ENCODE measurements around the gene ZNFX1. TPM values are rescaled to one million over a fixed set of nuclear protein-coding genes. Genes with fewer than 3 reads are reported as not detected.

ZNFX1 gene
- total RNA-seq, 5 donors from 2014 or later (not counting 1 experiment from before 2014, with no cell fraction given), result 53.8 to 72.2 (median 64.7) TPM

- ChIA-PET POLR2A (no interaction called here), CTCF (interaction anchor here in 1 of 2 donors (0.6 kb wide), 1 partner anchor 37 kb away, joined by 3 read pairs; no protein-coding TSS in a partner anchor)
- no peak for DNase-seq
- no peak for ATAC-seq (replicated peaks in 1 of 4)
- Histone ChIP-seq H3K27ac (ENCODE audit: low read length) (no peak overlapping the region), H3K9me3 (no peaks in the 10 kb centered on the region), H3K36me3 (ENCODE audit: control insufficient read depth in 2 of 2, extremely low read depth in 1 of 2, insufficient read depth in 1 of 2, low read length in 1 of 2) (no peaks in the 10 kb centered on the region), H3K4me1 (ENCODE audit: control insufficient read depth in 1 of 2, extremely low read depth in 1 of 2, insufficient read depth in 2 of 2, low read length in 2 of 2) (no peaks in the 10 kb centered on the region), H3K4me3 (ENCODE audit: control insufficient read depth in 1 of 2, extremely low read depth in 1 of 2, low read length in 1 of 2) (no peak overlapping the region), H3K27me3 (replicated peaks in 1 of 2; ENCODE audit: control insufficient read depth in 2 of 2, extremely low read depth in 1 of 2, insufficient read depth in 2 of 2, low read length in 1 of 2) (peaks cover 0 to 19% of the 10 kb centered on the region in 2 experiments)
- no peak overlapping the region for H3K27ac Mint-ChIP-seq
- H3K36me3 Mint-ChIP-seq, result peaks cover 7% of the 10 kb centered on the region
- no peak overlapping the region for H3K4me3 Mint-ChIP-seq
- WGBS (ENCODE audit: insufficient coverage), result 70% methylated on average over 1 of the region's 2 CpGs
- peaks cover 26 to 28% of the 10 kb centered on the region in 2 donors for H3K27me3 Mint-ChIP-seq
- H3K4me1 Mint-ChIP-seq, result peaks cover 0 to 3% (median 2%) of the 10 kb centered on the region in 3 donors
- H3K9me3 Mint-ChIP-seq, result peaks cover 4 to 7% (median 6%) of the 10 kb centered on the region in 3 donors
Observed at GRCh38 chr20:49313283-49313682, 35.4 kb upstream of the ZNFX1 start.

- POLR2A ChIA-PET, result no interaction called here
- H3K36me3 ChIP-seq (ENCODE audit: control insufficient read depth in 2 of 2, extremely low read depth in 1 of 2, insufficient read depth in 1 of 2, low read length in 1 of 2), result no peaks in the 10 kb centered on the region
- no peak for ATAC-seq (replicated peaks in 1 of 4)
- DNase-seq, result no peak
- no peaks in the 10 kb centered on the region for H3K9me3 ChIP-seq
- CTCF ChIA-PET, result no interaction called here
- Mint-ChIP-seq H3K27me3 (peaks cover 21 to 23% of the 10 kb centered on the region in 2 donors), H3K36me3 (peaks cover 7% of the 10 kb centered on the region), H3K4me3 (no peak overlapping the region), H3K4me1 (no peaks in the 10 kb centered on the region), H3K9me3 (peaks cover 4 to 7% (median 6%) of the 10 kb centered on the region in 3 donors), H3K27ac (peak overlapping the region in 1 of 2 donors; percentile 37)
- no peaks in the 10 kb centered on the region for H3K4me1 ChIP-seq (ENCODE audit: control insufficient read depth in 1 of 2, extremely low read depth in 1 of 2, insufficient read depth in 2 of 2, low read length in 2 of 2)
- 73% methylated on average over 4 of the region's 4 CpGs for WGBS (ENCODE audit: insufficient coverage)
- H3K4me3 ChIP-seq (ENCODE audit: control insufficient read depth in 1 of 2, extremely low read depth in 1 of 2, low read length in 1 of 2), result no peak overlapping the region
- H3K27me3 ChIP-seq (replicated peaks in 1 of 2; ENCODE audit: control insufficient read depth in 2 of 2, extremely low read depth in 1 of 2, insufficient read depth in 2 of 2, low read length in 1 of 2), result peaks cover 0 to 14% of the 10 kb centered on the region in 2 experiments
- no peak overlapping the region for H3K27ac ChIP-seq (ENCODE audit: low read length)
Observed at GRCh38 chr20:49312661-49313060, 34.8 kb upstream of the ZNFX1 start.

- DNase-seq (no peak), ATAC-seq (replicated peaks in 1 of 4) (no peak)
- H3K27me3 Mint-ChIP-seq, result peaks cover 9 to 14% of the 10 kb centered on the region in 2 donors
- no peaks in the 10 kb centered on the region for H3K36me3 ChIP-seq (ENCODE audit: control insufficient read depth in 2 of 2, extremely low read depth in 1 of 2, insufficient read depth in 1 of 2, low read length in 1 of 2)
- peaks cover 0 to 10% of the 10 kb centered on the region in 2 experiments for H3K27me3 ChIP-seq (replicated peaks in 1 of 2; ENCODE audit: control insufficient read depth in 2 of 2, extremely low read depth in 1 of 2, insufficient read depth in 2 of 2, low read length in 1 of 2)
- H3K36me3 Mint-ChIP-seq, result peaks cover 7% of the 10 kb centered on the region
- H3K4me1 ChIP-seq (ENCODE audit: control insufficient read depth in 1 of 2, extremely low read depth in 1 of 2, insufficient read depth in 2 of 2, low read length in 2 of 2), result no peaks in the 10 kb centered on the region
- H3K9me3 ChIP-seq, result no peaks in the 10 kb centered on the region
- peaks cover 4 to 7% (median 6%) of the 10 kb centered on the region in 3 donors for H3K9me3 Mint-ChIP-seq
- ChIA-PET CTCF (no interaction called here), POLR2A (interaction anchor here in 1 of 2 donors (0.6 kb wide), 1 partner anchor 11 kb away, joined by 6 read pairs; no protein-coding TSS in a partner anchor)
- no peaks in the 10 kb centered on the region for H3K4me1 Mint-ChIP-seq
- no peak overlapping the region for H3K27ac Mint-ChIP-seq
- H3K27ac ChIP-seq (ENCODE audit: low read length), result no peak overlapping the region
- H3K4me3 ChIP-seq (ENCODE audit: control insufficient read depth in 1 of 2, extremely low read depth in 1 of 2, low read length in 1 of 2), result no peak overlapping the region
- H3K4me3 Mint-ChIP-seq, result no peak overlapping the region
Observed at GRCh38 chr20:49310705-49311104, 32.8 kb upstream of the ZNFX1 start.

GRCh38 chr20:49308875-49309274 is 31.0 kb upstream of the ZNFX1 start:
- WGBS (ENCODE audit: insufficient coverage), result no CpG with 5 or more reads among the region's 3 CpGs
- Histone ChIP-seq H3K9me3 (no peaks in the 10 kb centered on the region), H3K27ac (ENCODE audit: low read length) (no peak overlapping the region), H3K36me3 (ENCODE audit: control insufficient read depth in 2 of 2, extremely low read depth in 1 of 2, insufficient read depth in 1 of 2, low read length in 1 of 2) (no peaks in the 10 kb centered on the region), H3K27me3 (replicated peaks in 1 of 2; ENCODE audit: control insufficient read depth in 2 of 2, extremely low read depth in 1 of 2, insufficient read depth in 2 of 2, low read length in 1 of 2) (peaks cover 0 to 10% of the 10 kb centered on the region in 2 experiments), H3K4me3 (ENCODE audit: control insufficient read depth in 1 of 2, extremely low read depth in 1 of 2, low read length in 1 of 2) (no peak overlapping the region), H3K4me1 (ENCODE audit: control insufficient read depth in 1 of 2, extremely low read depth in 1 of 2, insufficient read depth in 2 of 2, low read length in 2 of 2) (peaks cover 0 to under 1% of the 10 kb centered on the region in 2 experiments)
- Mint-ChIP-seq H3K4me1 (peaks cover 0 to 7% (median 6%) of the 10 kb centered on the region in 3 donors), H3K4me3 (no peak overlapping the region), H3K27me3 (peaks cover 9 to 14% of the 10 kb centered on the region in 2 donors), H3K9me3 (peaks cover 4 to 7% (median 6%) of the 10 kb centered on the region in 3 donors), H3K27ac (no peak overlapping the region), H3K36me3 (peaks cover 7% of the 10 kb centered on the region)
- POLR2A ChIA-PET, result no interaction called here
- no peak for ATAC-seq (replicated peaks in 1 of 4)
- CTCF ChIA-PET, result no interaction called here
- no peak for DNase-seq

- ChIA-PET CTCF (no interaction called here), POLR2A (no interaction called here)
- Mint-ChIP-seq H3K27me3 (peaks cover 9 to 14% of the 10 kb centered on the region in 2 donors), H3K36me3 (peaks cover 7% of the 10 kb centered on the region), H3K4me1 (peaks cover 4 to 18% (median 16%) of the 10 kb centered on the region in 3 donors), H3K4me3 (no peak overlapping the region), H3K9me3 (peaks cover 4 to 7% (median 6%) of the 10 kb centered on the region in 3 donors), H3K27ac (no peak overlapping the region)
- Histone ChIP-seq H3K9me3 (no peaks in the 10 kb centered on the region), H3K36me3 (ENCODE audit: control insufficient read depth in 2 of 2, extremely low read depth in 1 of 2, insufficient read depth in 1 of 2, low read length in 1 of 2) (no peaks in the 10 kb centered on the region), H3K4me1 (ENCODE audit: control insufficient read depth in 1 of 2, extremely low read depth in 1 of 2, insufficient read depth in 2 of 2, low read length in 2 of 2) (peaks cover 0 to 8% of the 10 kb centered on the region in 2 experiments), H3K4me3 (ENCODE audit: control insufficient read depth in 1 of 2, extremely low read depth in 1 of 2, low read length in 1 of 2) (no peak overlapping the region), H3K27ac (ENCODE audit: low read length) (no peak overlapping the region), H3K27me3 (replicated peaks in 1 of 2; ENCODE audit: control insufficient read depth in 2 of 2, extremely low read depth in 1 of 2, insufficient read depth in 2 of 2, low read length in 1 of 2) (peaks cover 0 to 8% of the 10 kb centered on the region in 2 experiments)
- WGBS (ENCODE audit: insufficient coverage), result 75% methylated on average over 8 of the region's 10 CpGs
- ATAC-seq (replicated peaks in 1 of 4), result no peak
- no peak for DNase-seq
Observed at GRCh38 chr20:49306903-49307620, 29.2 kb upstream of the ZNFX1 start.

GRCh38 chr20:49303065-49303552 is 25.3 kb upstream of the ZNFX1 start:
- CTCF ChIA-PET, result interaction anchor here in 1 of 2 donors (0.6 kb wide), 1 partner anchor 253 kb away, joined by 3 read pairs; no protein-coding TSS in a partner anchor
- H3K27me3 Mint-ChIP-seq, result no peaks in the 10 kb centered on the region

More at GRCh38 chr20:49303065-49303552, 25.3 kb upstream of the ZNFX1 start:
- Histone ChIP-seq H3K4me3 (ENCODE audit: control insufficient read depth in 1 of 2, extremely low read depth in 1 of 2, low read length in 1 of 2) (no peak overlapping the region), H3K27me3 (replicated peaks in 1 of 2; ENCODE audit: control insufficient read depth in 2 of 2, extremely low read depth in 1 of 2, insufficient read depth in 2 of 2, low read length in 1 of 2) (no peaks in the 10 kb centered on the region), H3K36me3 (ENCODE audit: control insufficient read depth in 2 of 2, extremely low read depth in 1 of 2, insufficient read depth in 1 of 2, low read length in 1 of 2) (no peaks in the 10 kb centered on the region), H3K9me3 (no peaks in the 10 kb centered on the region), H3K27ac (ENCODE audit: low read length) (no peak overlapping the region), H3K4me1 (ENCODE audit: control insufficient read depth in 1 of 2, extremely low read depth in 1 of 2, insufficient read depth in 2 of 2, low read length in 2 of 2) (peaks cover 0 to 8% of the 10 kb centered on the region in 2 experiments)
- ATAC-seq (replicated peaks in 1 of 4) (no peak), DNase-seq (no peak)
- Mint-ChIP-seq H3K4me3 (no peak overlapping the region), H3K9me3 (no peaks in the 10 kb centered on the region), H3K36me3 (no peaks in the 10 kb centered on the region), H3K4me1 (peaks cover 4 to 22% (median 20%) of the 10 kb centered on the region in 3 donors), H3K27ac (no peak overlapping the region)
- POLR2A ChIA-PET, result interaction anchor here in 1 of 2 donors (0.6 to 1.5 kb wide), 3 partner anchors 11 to 21 kb away, joined by 3 to 15 read pairs (median 7); no protein-coding TSS in a partner anchor
- WGBS (ENCODE audit: insufficient coverage), result 60% methylated on average over 1 of the region's 3 CpGs

Data from T-cell (primary cell).